MCF 10A (cell line): ENCODE results near the gene GMDS. TPM values are rescaled to one million over a fixed set of nuclear protein-coding genes. Genes with fewer than 3 reads are reported as not detected.

Source experiments
- BruUV-seq: library from RNA; stranded (reverse); fragments of 400-500 nt; replicated peaks from 2 replicates; lab custom pipeline; 2021; lab: Mats Ljungman, UMichigan
- CTCF ChIA-PET: fragments of 300-600 bp; sonication (Branson Sonifier 250); formaldehyde crosslinking; extraction: SDS; loops from one replicate; lab custom pipeline; 2021; ENCODE audit warnings: antibody characterized with exemption, inconsistent platforms; lab: Yijun Ruan, JAX
- POLR2A ChIA-PET: fragments of 300-600, 350-650 bp; sonication (Branson Sonifier 250); formaldehyde crosslinking; extraction: SDS; loops from one replicate; lab custom pipeline; 2020; ENCODE audit warnings: antibody characterized with exemption, inconsistent platforms; lab: Yijun Ruan, JAX
- DNase-seq: peaks from one replicate; pipeline ENCODE4 v3.0.0-alpha.2; 2018; ENCODE audit not compliant: unreplicated experiment
- H3K27ac Mint-ChIP-seq: one replicate; pipeline ENCODE4 v1.8.0; 2022; ENCODE audit warnings: mild to moderate bottlenecking, low read depth, mixed read lengths; ENCODE audit not compliant: unreplicated experiment
- H3K27me3 Mint-ChIP-seq: one replicate; pipeline ENCODE4 v1.8.0; 2022; ENCODE audit warnings: mixed read lengths; ENCODE audit not compliant: insufficient read depth, unreplicated experiment
- H3K36me3 Mint-ChIP-seq: one replicate; pipeline ENCODE4 v1.8.0; 2022; ENCODE audit warnings: mild to moderate bottlenecking, moderate library complexity, mixed read lengths; ENCODE audit not compliant: insufficient read depth, unreplicated experiment
- H3K4me1 Mint-ChIP-seq: one replicate; pipeline ENCODE4 v1.8.0; 2022; ENCODE audit warnings: mixed read lengths; ENCODE audit not compliant: insufficient read depth, unreplicated experiment
- H3K4me3 Mint-ChIP-seq: one replicate; pipeline ENCODE4 v1.8.0; 2022; ENCODE audit warnings: mild to moderate bottlenecking, moderate library complexity, mixed read lengths; ENCODE audit not compliant: unreplicated experiment
- H3K9me3 Mint-ChIP-seq: one replicate; pipeline ENCODE4 v1.8.0; 2022; ENCODE audit warnings: mixed read lengths; ENCODE audit not compliant: unreplicated experiment
- intact Hi-C: fragments of 100-400 bp; cut with micrococcal nuclease; formaldehyde crosslinking; loops from 2 replicates; pipeline ENCODE4 v1.14.1; 2022
- total RNA-seq: library from RNA; stranded (reverse); gene quantifications from 2 replicates; pipeline ENCODE4 v1.2.3, GENCODE V29; 2022
- TF ChIP-seq, protein P1 (sequence below): fragments of 200-600 bp; IDR thresholded peaks from one replicate; pipeline ENCODE4 v1.8.0; 2022; ENCODE audit warnings: antibody characterized with exemption, mild to moderate bottlenecking; ENCODE audit not compliant: unreplicated experiment

GMDS gene
- total RNA-seq, 1 experiment from 2014 or later, result 24.9 TPM

DNA sequence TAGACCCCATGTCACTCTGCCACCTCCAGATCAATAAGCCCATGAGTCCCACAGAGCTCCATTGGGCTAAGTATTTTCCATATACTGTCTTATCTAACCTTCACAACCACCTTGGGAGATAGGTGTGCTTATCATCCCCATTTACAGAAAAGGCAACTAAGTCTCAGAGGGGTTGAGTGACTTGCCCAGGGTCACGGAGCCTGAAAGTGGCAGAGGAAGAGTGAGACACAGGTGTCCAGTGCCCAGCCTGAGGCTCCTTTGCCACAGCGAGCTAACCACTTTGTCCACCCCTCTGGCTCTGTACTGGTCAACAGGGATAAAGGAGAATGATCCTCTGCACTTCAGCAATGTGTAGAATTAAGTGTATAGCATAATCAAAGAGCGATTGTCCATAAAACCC is 124.5 kb downstream of the GMDS start:
- no peak overlapping the region for H3K27ac Mint-ChIP-seq
- intact Hi-C loops, result no loop called here
- TF ChIP-seq, protein P1, sequence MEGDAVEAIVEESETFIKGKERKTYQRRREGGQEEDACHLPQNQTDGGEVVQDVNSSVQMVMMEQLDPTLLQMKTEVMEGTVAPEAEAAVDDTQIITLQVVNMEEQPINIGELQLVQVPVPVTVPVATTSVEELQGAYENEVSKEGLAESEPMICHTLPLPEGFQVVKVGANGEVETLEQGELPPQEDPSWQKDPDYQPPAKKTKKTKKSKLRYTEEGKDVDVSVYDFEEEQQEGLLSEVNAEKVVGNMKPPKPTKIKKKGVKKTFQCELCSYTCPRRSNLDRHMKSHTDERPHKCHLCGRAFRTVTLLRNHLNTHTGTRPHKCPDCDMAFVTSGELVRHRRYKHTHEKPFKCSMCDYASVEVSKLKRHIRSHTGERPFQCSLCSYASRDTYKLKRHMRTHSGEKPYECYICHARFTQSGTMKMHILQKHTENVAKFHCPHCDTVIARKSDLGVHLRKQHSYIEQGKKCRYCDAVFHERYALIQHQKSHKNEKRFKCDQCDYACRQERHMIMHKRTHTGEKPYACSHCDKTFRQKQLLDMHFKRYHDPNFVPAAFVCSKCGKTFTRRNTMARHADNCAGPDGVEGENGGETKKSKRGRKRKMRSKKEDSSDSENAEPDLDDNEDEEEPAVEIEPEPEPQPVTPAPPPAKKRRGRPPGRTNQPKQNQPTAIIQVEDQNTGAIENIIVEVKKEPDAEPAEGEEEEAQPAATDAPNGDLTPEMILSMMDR, result no peak
- POLR2A ChIA-PET, result interaction anchor here (1.2 kb wide), 1 partner anchor 9 kb away, joined by 3 read pairs; no protein-coding TSS in a partner anchor
- H3K4me3 Mint-ChIP-seq, result no peak overlapping the region
- no TSS peak for BruUV-seq
- H3K4me1 Mint-ChIP-seq, result no peaks in the 10 kb centered on the region
- CTCF ChIA-PET, result interaction anchor here (0.6 to 2.1 kb wide), 2 partner anchors 62 to 88 kb away, joined by 4 to 7 read pairs; no protein-coding TSS in a partner anchor
- no peaks in the 10 kb centered on the region for H3K9me3 Mint-ChIP-seq
- H3K36me3 Mint-ChIP-seq, result no peaks in the 10 kb centered on the region
- H3K27me3 Mint-ChIP-seq, result no peaks in the 10 kb centered on the region
- DNase-seq, result no peak

DNA sequence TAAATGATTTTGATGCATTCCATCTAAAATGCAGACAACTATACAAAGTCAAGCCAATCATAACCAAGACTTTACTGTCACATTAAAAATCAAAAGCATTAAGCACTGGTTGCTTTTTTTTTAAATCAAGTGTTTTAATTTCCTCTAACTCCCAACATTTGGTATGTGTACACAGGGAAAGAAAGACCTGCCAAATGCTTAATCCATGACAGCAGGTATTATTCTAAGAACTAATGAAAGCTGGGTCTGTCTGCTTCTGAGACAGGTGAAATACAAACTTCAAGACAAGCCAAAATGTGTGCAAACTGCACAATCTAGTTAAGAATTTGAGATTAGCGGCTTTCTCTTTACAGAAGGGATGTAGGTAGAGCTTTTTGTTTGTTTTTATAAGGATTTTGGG is 126.1 kb downstream of the GMDS start:
- H3K4me3 Mint-ChIP-seq, result no peak overlapping the region
- no peak for DNase-seq
- intact Hi-C loops, result no loop called here
- ChIA-PET CTCF (interaction anchor here (0.6 to 2.1 kb wide), 5 partner anchors 13 to 638 kb away, joined by 3 to 7 read pairs (median 3); no protein-coding TSS in a partner anchor), POLR2A (interaction anchor here (0.6 to 1.6 kb wide), 5 partner anchors 9 to 1728 kb away, joined by 3 to 5 read pairs (median 3); no protein-coding TSS in a partner anchor)
- no peaks in the 10 kb centered on the region for H3K27me3 Mint-ChIP-seq
- BruUV-seq, result no TSS peak
- TF ChIP-seq, protein P1, result no peak
- no peak overlapping the region for H3K27ac Mint-ChIP-seq
- no peaks in the 10 kb centered on the region for H3K4me1 Mint-ChIP-seq
- no peaks in the 10 kb centered on the region for H3K36me3 Mint-ChIP-seq
- H3K9me3 Mint-ChIP-seq, result no peaks in the 10 kb centered on the region

DNA sequence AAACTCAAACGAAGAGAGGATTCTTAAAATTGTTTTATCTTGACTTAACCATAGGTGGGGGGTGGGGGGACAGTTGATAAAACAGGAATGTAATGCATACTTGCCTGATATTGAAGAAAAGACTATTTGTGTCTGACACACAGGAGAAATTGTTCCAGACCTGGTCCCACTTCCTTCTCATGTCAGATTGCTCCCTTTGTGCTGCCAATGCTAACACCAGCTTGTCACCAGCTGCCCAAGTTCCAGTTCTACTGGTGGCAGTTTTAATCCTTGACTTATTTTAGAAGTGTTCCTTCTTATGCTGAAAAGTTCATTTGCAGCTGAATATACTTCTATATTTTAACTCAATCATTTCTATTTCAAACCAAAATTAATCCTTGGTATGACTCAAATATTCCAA is 127.3 kb downstream of the GMDS start:
- H3K4me3 Mint-ChIP-seq, result no peak overlapping the region
- H3K4me1 Mint-ChIP-seq, result no peaks in the 10 kb centered on the region
- no peaks in the 10 kb centered on the region for H3K9me3 Mint-ChIP-seq
- no peak overlapping the region for H3K27ac Mint-ChIP-seq
- H3K27me3 Mint-ChIP-seq, result no peaks in the 10 kb centered on the region
- H3K36me3 Mint-ChIP-seq, result no peaks in the 10 kb centered on the region
- TF ChIP-seq, protein P1, result no peak
- intact Hi-C loops, result no loop called here
- no TSS peak for BruUV-seq
- CTCF ChIA-PET, result interaction anchor here (0.7 kb wide), 1 partner anchor 166 kb away, joined by 3 read pairs; no protein-coding TSS in a partner anchor
- no peak for DNase-seq
- POLR2A ChIA-PET, result no interaction called here

DNA sequence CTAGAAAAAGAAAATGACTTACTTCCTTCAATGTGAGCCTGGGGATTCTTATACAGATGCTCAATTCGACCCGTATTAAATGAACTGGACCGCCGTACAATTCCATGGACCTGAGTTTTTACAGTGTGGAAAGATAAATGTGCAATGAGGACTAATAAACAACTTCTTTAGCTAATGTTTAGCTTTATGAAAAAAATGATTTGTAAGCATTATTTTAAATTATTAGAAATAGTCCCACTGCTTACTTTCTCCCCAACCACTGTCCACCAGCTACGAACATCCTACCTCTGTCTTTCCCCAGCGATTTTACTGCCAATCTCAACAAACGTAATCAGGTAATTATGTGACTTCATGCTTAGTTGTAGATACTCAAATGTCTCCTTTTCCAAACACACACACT is 128.0 kb downstream of the GMDS start:
- Mint-ChIP-seq H3K27me3 (no peaks in the 10 kb centered on the region), H3K27ac (no peak overlapping the region), H3K4me3 (no peak overlapping the region), H3K4me1 (no peaks in the 10 kb centered on the region), H3K9me3 (no peaks in the 10 kb centered on the region), H3K36me3 (no peaks in the 10 kb centered on the region)
- BruUV-seq, result no TSS peak
- intact Hi-C loops, result no loop called here
- ChIA-PET CTCF (interaction anchor here (0.6 to 0.7 kb wide), 2 partner anchors 166 to 473 kb away, joined by 3 to 4 read pairs; no protein-coding TSS in a partner anchor), POLR2A (no interaction called here)
- TF ChIP-seq, protein P1, result no peak
- DNase-seq, result no peak
